Measurements from ENCODE around the gene TMEM243.
"Not testable (repeated sequence)": the region's sequence is repeated elsewhere in the genome, so short reads cannot be mapped to it uniquely, and the experiment has no call there.

TMEM243 gene, protein sequence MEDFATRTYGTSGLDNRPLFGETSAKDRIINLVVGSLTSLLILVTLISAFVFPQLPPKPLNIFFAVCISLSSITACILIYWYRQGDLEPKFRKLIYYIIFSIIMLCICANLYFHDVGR

DNA sequence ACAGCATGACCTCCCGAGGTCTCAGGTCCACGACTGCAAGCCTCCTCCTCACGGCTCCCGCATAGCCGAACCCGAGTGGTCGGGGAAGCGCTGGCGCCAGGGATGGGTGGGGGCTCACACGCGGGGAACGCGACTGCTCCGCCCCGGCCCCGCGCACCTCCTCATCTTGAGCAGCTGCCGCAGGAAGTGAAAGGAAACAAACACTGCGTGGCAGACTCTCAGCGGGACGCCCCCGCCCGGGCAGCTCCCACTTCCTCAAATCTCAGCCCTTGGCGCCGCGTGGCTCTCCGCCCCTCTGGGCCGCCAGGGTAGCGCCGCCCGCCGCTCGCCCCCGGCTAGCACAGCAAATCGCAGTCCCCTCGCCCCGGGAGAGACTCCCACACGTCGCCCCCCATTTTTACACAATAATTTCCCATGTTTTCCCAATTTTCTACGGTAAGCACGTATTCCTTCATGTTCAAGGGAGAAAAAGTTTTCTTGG lies at the start of gene TMEM243:
Gene TMEM243, minus strand, starts transcription at position 188 of the 481 bp plus-strand sequence. CDS start 229 bp downstream, outside the sequence.
- DNase-seq (ENCODE audit: low read depth): peak; percentile 93

DNA sequence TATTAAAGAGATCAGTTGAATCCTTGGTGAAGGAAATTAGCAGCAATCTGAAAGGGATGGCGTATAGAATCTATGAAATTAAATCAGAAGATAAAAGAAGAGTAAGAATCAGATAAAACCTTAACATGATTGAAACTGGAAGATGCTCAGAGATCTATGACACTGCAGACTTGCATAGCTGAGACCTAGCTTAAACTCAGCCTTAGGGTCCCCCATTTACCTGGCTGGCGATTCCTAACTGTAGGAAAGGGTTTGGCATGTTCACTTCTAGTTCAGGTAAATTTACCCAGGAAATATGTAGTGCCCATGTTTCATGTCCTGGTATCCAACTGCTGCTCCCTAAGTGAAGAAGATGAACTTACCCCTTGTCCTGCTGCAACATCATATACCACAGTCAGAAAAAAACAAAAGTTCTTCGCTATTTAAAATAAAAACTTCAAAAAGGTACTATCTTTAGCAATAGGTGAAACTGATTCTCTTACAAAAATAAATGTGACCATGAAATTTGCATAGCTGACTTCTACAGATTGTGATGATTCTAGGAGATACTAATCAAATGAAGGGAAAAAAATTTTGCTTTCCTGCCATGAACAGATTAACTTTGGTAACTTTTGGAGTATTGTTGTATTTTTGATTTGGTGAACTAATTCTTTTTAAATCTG lies 47.8 kb upstream of the TMEM243 start:
- H3K4me3 ChIP-seq (ENCODE audit: low read depth, low read length): no peak overlapping the region
- TF ChIP-seq, protein P1, sequence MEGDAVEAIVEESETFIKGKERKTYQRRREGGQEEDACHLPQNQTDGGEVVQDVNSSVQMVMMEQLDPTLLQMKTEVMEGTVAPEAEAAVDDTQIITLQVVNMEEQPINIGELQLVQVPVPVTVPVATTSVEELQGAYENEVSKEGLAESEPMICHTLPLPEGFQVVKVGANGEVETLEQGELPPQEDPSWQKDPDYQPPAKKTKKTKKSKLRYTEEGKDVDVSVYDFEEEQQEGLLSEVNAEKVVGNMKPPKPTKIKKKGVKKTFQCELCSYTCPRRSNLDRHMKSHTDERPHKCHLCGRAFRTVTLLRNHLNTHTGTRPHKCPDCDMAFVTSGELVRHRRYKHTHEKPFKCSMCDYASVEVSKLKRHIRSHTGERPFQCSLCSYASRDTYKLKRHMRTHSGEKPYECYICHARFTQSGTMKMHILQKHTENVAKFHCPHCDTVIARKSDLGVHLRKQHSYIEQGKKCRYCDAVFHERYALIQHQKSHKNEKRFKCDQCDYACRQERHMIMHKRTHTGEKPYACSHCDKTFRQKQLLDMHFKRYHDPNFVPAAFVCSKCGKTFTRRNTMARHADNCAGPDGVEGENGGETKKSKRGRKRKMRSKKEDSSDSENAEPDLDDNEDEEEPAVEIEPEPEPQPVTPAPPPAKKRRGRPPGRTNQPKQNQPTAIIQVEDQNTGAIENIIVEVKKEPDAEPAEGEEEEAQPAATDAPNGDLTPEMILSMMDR (IDR thresholded peaks at IDR 0.05; ENCODE audit: insufficient read depth, low read depth, low read length, missing control alignments): no peak
- DNase-seq (ENCODE audit: low read depth): no peak

More for the DNA sequence above, at the start of gene TMEM243:
- TF ChIP-seq, protein P1 (IDR thresholded peaks at IDR 0.05; ENCODE audit: insufficient read depth, low read depth, low read length, missing control alignments): peak; percentile 40
- peak within 1 kb of the TSS; percentile 91 for H3K4me3 ChIP-seq (ENCODE audit: low read depth, low read length)

- DNase-seq (ENCODE audit: low read depth): no peak
- no peak overlapping the region for H3K4me3 ChIP-seq (ENCODE audit: low read depth, low read length)
- TF ChIP-seq, protein P1 (IDR thresholded peaks at IDR 0.05; ENCODE audit: insufficient read depth, low read depth, low read length, missing control alignments): no peak
These were observed 44.0 kb upstream of the TMEM243 start for GRCh38 chr7:87263537-87263936.

- TF ChIP-seq, protein P1 (IDR thresholded peaks at IDR 0.05; ENCODE audit: insufficient read depth, low read depth, low read length, missing control alignments): no peak
- no peak for DNase-seq (ENCODE audit: low read depth)
- H3K4me3 ChIP-seq (ENCODE audit: low read depth, low read length): no peak overlapping the region
These were observed 34.1 kb upstream of the TMEM243 start for GRCh38 chr7:87253589-87254087.

DNA sequence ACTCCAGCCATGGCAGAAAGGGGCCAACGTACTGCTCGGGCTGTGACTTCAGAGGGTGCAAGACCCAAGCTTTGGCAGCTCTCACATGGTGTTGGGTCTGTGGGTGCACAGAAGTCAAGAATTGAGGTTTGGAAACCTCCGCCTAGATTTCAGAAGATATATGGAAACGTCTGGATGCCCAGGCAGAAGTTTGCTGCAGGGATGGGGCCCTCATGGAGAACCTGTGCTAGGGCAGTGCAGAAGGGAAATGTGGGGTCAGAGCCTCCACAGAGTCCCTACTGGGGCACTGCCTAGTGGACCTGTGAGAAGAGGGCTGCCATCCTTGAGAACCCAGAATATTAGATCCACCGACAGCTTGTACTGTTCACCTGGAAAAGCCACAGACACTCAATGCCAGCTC lies 26.1 kb upstream of the TMEM243 start:
- not testable (repeated sequence) for H3K4me3 ChIP-seq (ENCODE audit: low read depth, low read length); DNase-seq (ENCODE audit: low read depth)

- H3K4me3 ChIP-seq (ENCODE audit: low read depth, low read length); DNase-seq (ENCODE audit: low read depth): not testable (repeated sequence)
These were observed 19.0 kb upstream of the TMEM243 start for GRCh38 chr7:87238464-87239051.

- H3K4me3 ChIP-seq (ENCODE audit: low read depth, low read length): no peak overlapping the region
- no peak for DNase-seq (ENCODE audit: low read depth)
- TF ChIP-seq, protein P1 (IDR thresholded peaks at IDR 0.05; ENCODE audit: insufficient read depth, low read depth, low read length, missing control alignments): no peak
These were observed 15.4 kb upstream of the TMEM243 start for GRCh38 chr7:87234949-87235348.

Data from GM12865 (cell line).